ENCODE results near the gene KSR2.

GRCh38 chr12:117724543-117724942 is 244.2 kb downstream of the KSR2 start:
- TF ChIP-seq USF2 (IDR thresholded peaks at IDR 0.05; ENCODE audit: low read depth, low read length), result no peak
- TF ChIP-seq, protein P1, sequence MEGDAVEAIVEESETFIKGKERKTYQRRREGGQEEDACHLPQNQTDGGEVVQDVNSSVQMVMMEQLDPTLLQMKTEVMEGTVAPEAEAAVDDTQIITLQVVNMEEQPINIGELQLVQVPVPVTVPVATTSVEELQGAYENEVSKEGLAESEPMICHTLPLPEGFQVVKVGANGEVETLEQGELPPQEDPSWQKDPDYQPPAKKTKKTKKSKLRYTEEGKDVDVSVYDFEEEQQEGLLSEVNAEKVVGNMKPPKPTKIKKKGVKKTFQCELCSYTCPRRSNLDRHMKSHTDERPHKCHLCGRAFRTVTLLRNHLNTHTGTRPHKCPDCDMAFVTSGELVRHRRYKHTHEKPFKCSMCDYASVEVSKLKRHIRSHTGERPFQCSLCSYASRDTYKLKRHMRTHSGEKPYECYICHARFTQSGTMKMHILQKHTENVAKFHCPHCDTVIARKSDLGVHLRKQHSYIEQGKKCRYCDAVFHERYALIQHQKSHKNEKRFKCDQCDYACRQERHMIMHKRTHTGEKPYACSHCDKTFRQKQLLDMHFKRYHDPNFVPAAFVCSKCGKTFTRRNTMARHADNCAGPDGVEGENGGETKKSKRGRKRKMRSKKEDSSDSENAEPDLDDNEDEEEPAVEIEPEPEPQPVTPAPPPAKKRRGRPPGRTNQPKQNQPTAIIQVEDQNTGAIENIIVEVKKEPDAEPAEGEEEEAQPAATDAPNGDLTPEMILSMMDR (conservative IDR thresholded peaks at IDR 0.05; ENCODE audit: low read depth, low read length), result no peak

All from IMR-90 (cell line).